GM23338 (cell line): ENCODE data around the gene ERRFI1. TPM values are rescaled to one million over a fixed set of nuclear protein-coding genes. Genes with fewer than 3 reads are reported as not detected.
"Not testable (repeated sequence)": the region's sequence is repeated elsewhere in the genome, so short reads cannot be mapped to it uniquely, and the experiment has no call there.

ENCODE experiments used
- ATAC-seq: fragments of 200-7000 bp; cut with Tn5 transposase; 3 replicates; pipeline ENCODE4 v1.9.1; 2020
- DNase-seq: peaks from one replicate; pipeline ENCODE4 v3.0.0-alpha.2; 2015; ENCODE audit warnings: low spot score
- H2AFZ ChIP-seq: fragments of 200-600 bp; sonication (generic); 2 replicates; pipeline ENCODE4 v1.8.0; 2016; ENCODE audit warnings: antibody characterized with exemption, mild to moderate bottlenecking, moderate library complexity
- H3F3A ChIP-seq: fragments of 200-600 bp; sonication (generic); replicated peaks from 2 replicates; pipeline ENCODE4 v1.8.0; 2017; ENCODE audit warnings: antibody characterized with exemption, mixed run types, low read depth
- H3K27ac ChIP-seq: fragments of 200-600 bp; sonication (generic); 2 replicates; pipeline ENCODE4 v1.6.1; 2016; ENCODE audit warnings: low read depth
- H3K27me3 ChIP-seq: fragments of 200-600 bp; sonication (generic); 2 replicates; pipeline ENCODE4 v1.8.0; 2016; ENCODE audit warnings: mild to moderate bottlenecking, mixed run types, moderate library complexity; ENCODE audit not compliant: insufficient read depth
- H3K36me3 ChIP-seq: fragments of 200-600 bp; sonication (generic); 2 replicates; pipeline ENCODE4 v1.8.0; 2016; ENCODE audit warnings: mild to moderate bottlenecking; ENCODE audit not compliant: insufficient read depth
- H3K4me1 ChIP-seq: fragments of 200-600 bp; sonication (generic); 2 replicates; pipeline ENCODE4 v1.8.0; 2016; ENCODE audit warnings: mild to moderate bottlenecking, moderate library complexity; ENCODE audit not compliant: insufficient read depth
- H3K4me2 ChIP-seq: fragments of 200-600 bp; sonication (generic); 2 replicates; pipeline ENCODE4 v1.7.1; 2017; ENCODE audit warnings: mixed run types
- H3K4me3 ChIP-seq: fragments of 200-600 bp; sonication (generic); 2 replicates; pipeline ENCODE4 v1.6.1; 2016; ENCODE audit warnings: mixed run types
- H3K79me2 ChIP-seq: fragments of 200-600 bp; sonication (generic); replicated peaks from 2 replicates; pipeline ENCODE4 v1.8.0; 2017; ENCODE audit warnings: mild to moderate bottlenecking; ENCODE audit not compliant: insufficient read depth
- H3K9me2 ChIP-seq: fragments of 200-600 bp; sonication (generic); 2 replicates; pipeline ENCODE4 v1.8.0; 2017; ENCODE audit not compliant: insufficient read depth
- H4K20me1 ChIP-seq: fragments of 200-600 bp; sonication (generic); replicated peaks from 2 replicates; pipeline ENCODE4 v1.8.0; 2017; ENCODE audit warnings: mild to moderate bottlenecking; ENCODE audit not compliant: insufficient read depth
- H3K27ac Mint-ChIP-seq: 2 replicates; pipeline ENCODE4 v1.8.0; 2020; ENCODE audit warnings: inconsistent platforms, mild to moderate bottlenecking, moderate library complexity, mixed read lengths
- H3K27me3 Mint-ChIP-seq: 3 replicates; pipeline ENCODE4 v1.8.0; 2022; ENCODE audit warnings: low read depth, mild to moderate bottlenecking, moderate library complexity, mixed read lengths, inconsistent platforms; ENCODE audit not compliant: insufficient read depth, poor library complexity
- H3K36me3 Mint-ChIP-seq: 3 replicates; pipeline ENCODE4 v1.8.0; 2021; ENCODE audit warnings: low read depth, mild to moderate bottlenecking, inconsistent platforms, moderate library complexity, mixed read lengths
- H3K4me1 Mint-ChIP-seq: 3 replicates; pipeline ENCODE4 v1.8.0; 2020; ENCODE audit warnings: mild to moderate bottlenecking, inconsistent platforms, mixed read lengths
- H3K4me3 Mint-ChIP-seq: 3 replicates; pipeline ENCODE4 v1.8.0; 2021; ENCODE audit warnings: moderate library complexity, mild to moderate bottlenecking, inconsistent platforms, mixed read lengths
- H3K9me3 Mint-ChIP-seq: 3 replicates; pipeline ENCODE4 v1.8.0; 2020; ENCODE audit warnings: moderate library complexity, mild to moderate bottlenecking, inconsistent platforms, mixed read lengths
- ETS1 ChIP-seq: IDR thresholded peaks from 2 replicates; pipeline ENCODE4 v1.6.1; 2016; ENCODE audit warnings: antibody characterized with exemption
- REST ChIP-seq: IDR thresholded peaks from one replicate; pipeline ENCODE4 v1.6.1; 2018; ENCODE audit warnings: antibody characterized with exemption; ENCODE audit not compliant: unreplicated experiment
- ZNF114 ChIP-seq: fragments of 250-450 bp; sonication (Bioruptor Pico); IDR thresholded peaks from 2 replicates; pipeline ENCODE4 v1.5.0; 2020; ENCODE audit warnings: mild to moderate bottlenecking, moderate library complexity
- polyA plus RNA-seq: library from polyadenylated mRNA; unstranded; fragments of >200 nt; fragmentation: Nextera tagmentation; extraction: Ambion mirVana; gene quantifications from 2 replicates; pipeline ENCODE4 v1.2.1, GENCODE V29; 2016
- total RNA-seq: library from RNA; depleted of rRNA; stranded (reverse); fragments of >200 nt; shearing (Covaris generic); gene quantifications from 2 replicates; pipeline ENCODE4 v1.2.3, GENCODE V29; 2014

Gene ERRFI1
- total and polyA plus RNA-seq, 2 experiments from 2014 or later = 22.9 to 59.8 TPM

- TF ChIP-seq REST (no peak), ETS1 (no peak), ZNF114 (CRISPR knock-in tag) (no peak)
Measured at GRCh38 chr1:7964476-7964875, 61.6 kb downstream of the ERRFI1 start (continued).

GRCh38 chr1:7963841-7964240 is 62.3 kb downstream of the ERRFI1 start:
- not testable (repeated sequence) for H3K4me1 ChIP-seq, H3K27me3 Mint-ChIP-seq, DNase-seq, H3K27me3 ChIP-seq, H3K27ac Mint-ChIP-seq, H3F3A ChIP-seq, H3K9me2 ChIP-seq, H3K4me1 Mint-ChIP-seq, H3K27ac ChIP-seq, H3K4me2 ChIP-seq, H2AFZ ChIP-seq, H3K9me3 Mint-ChIP-seq, ATAC-seq, H3K4me3 ChIP-seq
- H3K79me2 ChIP-seq = peaks cover 68% of the 10 kb centered on the region
- H3K36me3 ChIP-seq = peaks cover 44% of the 10 kb centered on the region
- peak overlapping the region; percentile 49; the same call in 2 of the 3 replicates for H3K4me3 Mint-ChIP-seq
- H3K36me3 Mint-ChIP-seq = peaks cover 59% of the 10 kb centered on the region
- H4K20me1 ChIP-seq = peaks cover 28% of the 10 kb centered on the region

- not testable (repeated sequence) for H2AFZ ChIP-seq, H3K4me1 Mint-ChIP-seq, H3K27ac Mint-ChIP-seq, H3K27me3 ChIP-seq, H3K9me2 ChIP-seq, H3K4me1 ChIP-seq, H3K4me3 ChIP-seq, H3K27ac ChIP-seq, DNase-seq, H3K27me3 Mint-ChIP-seq, H3F3A ChIP-seq, H3K9me3 Mint-ChIP-seq, ATAC-seq, H3K4me2 ChIP-seq
- H3K79me2 ChIP-seq = peaks cover 65% of the 10 kb centered on the region
- peak overlapping the region; percentile 98 for H3K4me3 Mint-ChIP-seq
- peaks cover 23% of the 10 kb centered on the region for H4K20me1 ChIP-seq
- H3K36me3 Mint-ChIP-seq = peaks cover 55% of the 10 kb centered on the region
- H3K36me3 ChIP-seq = peaks cover 42% of the 10 kb centered on the region
Measured at GRCh38 chr1:7963378-7963730, 62.8 kb downstream of the ERRFI1 start.
